Measurements from ENCODE around the gene ZNF197. TPM values are rescaled to one million over a fixed set of nuclear protein-coding genes. Genes with fewer than 3 reads are reported as not detected.

ZNF197 gene
- total RNA-seq, 1 experiment from 2014 or later, result 10.5 TPM

DNA sequence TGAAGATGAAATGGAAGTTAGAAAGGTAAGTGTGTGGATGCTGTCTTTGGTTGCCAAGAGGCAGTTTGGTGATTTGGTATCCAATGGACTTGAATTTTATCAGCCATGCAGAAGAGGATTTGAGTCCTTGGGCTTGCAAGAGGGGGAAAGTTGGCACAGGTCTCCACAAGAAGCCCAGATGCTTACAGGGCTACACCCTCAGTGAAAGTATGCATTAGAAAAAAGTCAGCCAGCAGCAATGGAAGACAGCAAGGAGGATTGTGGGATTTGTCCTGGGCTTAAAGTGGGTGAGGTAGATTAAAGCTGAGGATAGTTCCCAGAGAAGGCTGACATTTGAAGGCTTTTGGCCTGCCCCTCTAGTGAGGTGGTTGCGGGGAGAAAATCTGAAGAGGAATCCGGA is 23.1 kb upstream of the ZNF197 start:
- no peaks in the 10 kb centered on the region for H3K9me3 Mint-ChIP-seq (ENCODE audit: unreplicated experiment)
- H3K4me3 Mint-ChIP-seq (ENCODE audit: unreplicated experiment), result no peak overlapping the region

DNA sequence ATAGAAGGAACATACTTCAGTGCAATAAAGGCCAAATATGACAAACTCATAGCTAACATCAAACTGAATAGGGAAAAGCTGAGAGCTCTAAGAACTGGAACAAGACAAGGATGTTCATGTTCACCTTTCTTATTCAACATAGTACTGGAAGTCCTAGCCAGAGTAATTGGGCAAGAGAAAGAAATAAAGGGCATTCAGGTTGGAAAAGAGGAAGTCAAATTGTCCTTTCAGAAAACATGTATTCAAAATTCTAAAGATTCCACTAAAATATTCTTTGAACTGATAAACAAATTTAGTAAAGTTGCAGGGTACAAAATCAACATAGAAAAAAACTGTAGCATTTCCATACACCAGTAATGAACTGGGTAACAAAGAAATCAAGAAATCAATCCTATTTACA is 12.2 kb upstream of the ZNF197 start:
- H3K36me3 Mint-ChIP-seq (ENCODE audit: insufficient read depth, unreplicated experiment), result no peaks in the 10 kb centered on the region
- Histone ChIP-seq H3K36me3 (ENCODE audit: control insufficient read depth, insufficient read depth, low read length) (no peaks in the 10 kb centered on the region), H3K9me3 (no peaks in the 10 kb centered on the region; the same call in 1 of the 2 replicates), H3K27me3 (replicated peaks; ENCODE audit: control insufficient read depth, insufficient read depth, low read length) (no peaks in the 10 kb centered on the region), H3K4me3 (ENCODE audit: low read depth, low read length) (no peak overlapping the region), H3K4me1 (no peaks in the 10 kb centered on the region)
- ChIA-PET POLR2A (no interaction called here), CTCF (no interaction called here)
- TF ChIP-seq, protein P1, sequence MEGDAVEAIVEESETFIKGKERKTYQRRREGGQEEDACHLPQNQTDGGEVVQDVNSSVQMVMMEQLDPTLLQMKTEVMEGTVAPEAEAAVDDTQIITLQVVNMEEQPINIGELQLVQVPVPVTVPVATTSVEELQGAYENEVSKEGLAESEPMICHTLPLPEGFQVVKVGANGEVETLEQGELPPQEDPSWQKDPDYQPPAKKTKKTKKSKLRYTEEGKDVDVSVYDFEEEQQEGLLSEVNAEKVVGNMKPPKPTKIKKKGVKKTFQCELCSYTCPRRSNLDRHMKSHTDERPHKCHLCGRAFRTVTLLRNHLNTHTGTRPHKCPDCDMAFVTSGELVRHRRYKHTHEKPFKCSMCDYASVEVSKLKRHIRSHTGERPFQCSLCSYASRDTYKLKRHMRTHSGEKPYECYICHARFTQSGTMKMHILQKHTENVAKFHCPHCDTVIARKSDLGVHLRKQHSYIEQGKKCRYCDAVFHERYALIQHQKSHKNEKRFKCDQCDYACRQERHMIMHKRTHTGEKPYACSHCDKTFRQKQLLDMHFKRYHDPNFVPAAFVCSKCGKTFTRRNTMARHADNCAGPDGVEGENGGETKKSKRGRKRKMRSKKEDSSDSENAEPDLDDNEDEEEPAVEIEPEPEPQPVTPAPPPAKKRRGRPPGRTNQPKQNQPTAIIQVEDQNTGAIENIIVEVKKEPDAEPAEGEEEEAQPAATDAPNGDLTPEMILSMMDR (IDR thresholded peaks at IDR 0.05; ENCODE audit: insufficient read depth in 1 of 2, low read depth in 1 of 2, low read length in 1 of 2, severe bottlenecking in 1 of 2, unreplicated experiment in 1 of 2), result no peak
- H3K4me1 Mint-ChIP-seq (ENCODE audit: low read depth, unreplicated experiment), result no peaks in the 10 kb centered on the region
- peaks cover 14% of the 10 kb centered on the region for H3K27me3 Mint-ChIP-seq (ENCODE audit: insufficient read depth, unreplicated experiment)
- DNase-seq, result no peak
- no peak overlapping the region for H3K27ac Mint-ChIP-seq (ENCODE audit: unreplicated experiment)
- H3K4me3 Mint-ChIP-seq (ENCODE audit: unreplicated experiment), result no peak overlapping the region
- H3K9me3 Mint-ChIP-seq (ENCODE audit: unreplicated experiment), result no peaks in the 10 kb centered on the region
- no TSS peak for BruUV-seq (replicated peaks)
- intact Hi-C loops (cut with micrococcal nuclease; ENCODE audit: unreplicated experiment), result no loop called here

More for the DNA sequence above, 23.1 kb upstream of the ZNF197 start:
- TF ChIP-seq, protein P1 (IDR thresholded peaks at IDR 0.05; ENCODE audit: insufficient read depth in 1 of 2, low read depth in 1 of 2, low read length in 1 of 2, severe bottlenecking in 1 of 2, unreplicated experiment in 1 of 2), result no peak
- ChIA-PET POLR2A (no interaction called here), CTCF (no interaction called here)
- H3K27me3 Mint-ChIP-seq (ENCODE audit: insufficient read depth, unreplicated experiment), result peaks cover under 1% of the 10 kb centered on the region
- H3K36me3 Mint-ChIP-seq (ENCODE audit: insufficient read depth, unreplicated experiment), result no peaks in the 10 kb centered on the region
- H3K36me3 ChIP-seq (ENCODE audit: control insufficient read depth, insufficient read depth, low read length), result no peaks in the 10 kb centered on the region
- no peak overlapping the region for H3K4me3 ChIP-seq (ENCODE audit: low read depth, low read length)
- intact Hi-C loops (cut with micrococcal nuclease; ENCODE audit: unreplicated experiment), result no loop called here
- no peaks in the 10 kb centered on the region for H3K4me1 Mint-ChIP-seq (ENCODE audit: low read depth, unreplicated experiment)
- H3K27ac Mint-ChIP-seq (ENCODE audit: unreplicated experiment), result no peak overlapping the region
- H3K4me1 ChIP-seq, result no peaks in the 10 kb centered on the region
- H3K27me3 ChIP-seq (replicated peaks; ENCODE audit: control insufficient read depth, insufficient read depth, low read length), result no peaks in the 10 kb centered on the region
- no peak for DNase-seq
- BruUV-seq (replicated peaks), result no TSS peak
- no peaks in the 10 kb centered on the region for H3K9me3 ChIP-seq

DNA sequence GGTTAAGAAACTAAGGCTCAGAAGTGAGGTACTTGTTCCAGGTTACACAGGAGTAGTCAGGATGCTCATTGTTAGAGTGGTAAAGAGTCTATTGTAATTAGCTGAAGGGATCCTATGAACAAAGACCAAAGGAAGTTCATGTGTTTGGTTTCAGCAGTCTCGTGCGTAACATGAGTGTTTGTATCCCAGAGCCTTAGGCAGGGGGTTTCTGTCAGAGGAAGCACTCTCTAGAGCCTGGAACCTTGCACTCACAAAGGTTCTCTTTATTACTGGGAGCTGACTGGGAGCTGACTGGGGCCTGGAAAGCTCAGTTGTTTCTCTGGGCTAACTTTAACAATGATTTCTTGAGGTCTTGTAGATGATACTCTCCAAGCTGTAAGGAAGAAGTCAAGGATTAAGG is 3.9 kb downstream of the ZNF197 start:
- H3K9me3 Mint-ChIP-seq (ENCODE audit: unreplicated experiment), result no peaks in the 10 kb centered on the region
- no peaks in the 10 kb centered on the region for H3K4me1 Mint-ChIP-seq (ENCODE audit: low read depth, unreplicated experiment)
- peaks cover 5% of the 10 kb centered on the region for H3K4me1 ChIP-seq
- TF ChIP-seq, protein P1 (IDR thresholded peaks at IDR 0.05; ENCODE audit: insufficient read depth in 1 of 2, low read depth in 1 of 2, low read length in 1 of 2, severe bottlenecking in 1 of 2, unreplicated experiment in 1 of 2), result no peak
- H3K27me3 Mint-ChIP-seq (ENCODE audit: insufficient read depth, unreplicated experiment), result no peaks in the 10 kb centered on the region
- ChIA-PET POLR2A (no interaction called here), CTCF (no interaction called here)
- no peaks in the 10 kb centered on the region for H3K27me3 ChIP-seq (replicated peaks; ENCODE audit: control insufficient read depth, insufficient read depth, low read length)
- H3K4me3 ChIP-seq (ENCODE audit: low read depth, low read length), result no peak overlapping the region
- H3K36me3 Mint-ChIP-seq (ENCODE audit: insufficient read depth, unreplicated experiment), result peaks cover 14% of the 10 kb centered on the region
- H3K27ac Mint-ChIP-seq (ENCODE audit: unreplicated experiment), result no peak overlapping the region
- no peak for DNase-seq
- H3K4me3 Mint-ChIP-seq (ENCODE audit: unreplicated experiment), result no peak overlapping the region
- H3K9me3 ChIP-seq, result no peaks in the 10 kb centered on the region
- peaks cover 2% of the 10 kb centered on the region; the same call in 1 of the 2 replicates for H3K36me3 ChIP-seq (ENCODE audit: control insufficient read depth, insufficient read depth, low read length)
- no TSS peak for BruUV-seq (replicated peaks)
- intact Hi-C loops (cut with micrococcal nuclease; ENCODE audit: unreplicated experiment), result loop anchor here (10.0 kb wide), 1 partner anchor 94 kb away; no protein-coding TSS in a partner anchor
